ENCODE results near the gene FGGY. TPM values are rescaled to one million over a fixed set of nuclear protein-coding genes. Genes with fewer than 3 reads are reported as not detected.
"Not testable (repeated sequence)": the region's sequence is repeated elsewhere in the genome, so short reads cannot be mapped to it uniquely, and the experiment has no call there.

Gene FGGY
- total RNA-seq, 1 experiment from 2014 or later, result 14.6 TPM

GRCh38 chr1:59353453-59353852 lies 56.6 kb downstream of the FGGY start:
- Histone ChIP-seq H3T11ph (ENCODE audit: low read length) (no peak overlapping the region), H3K79me1 (ENCODE audit: insufficient read depth, low read depth, low read length, poor library complexity, severe bottlenecking) (no peaks in the 10 kb centered on the region), H4K8ac (replicated peaks; ENCODE audit: insufficient read length, low read depth, low read length) (no peak overlapping the region), H3K27ac (ENCODE audit: insufficient read length, low read depth, low read length) (no peak overlapping the region), H4K91ac (ENCODE audit: insufficient read length, low read depth, low read length) (no peak overlapping the region), H3K18ac (ENCODE audit: insufficient read length, low read depth, low read length) (no peak overlapping the region), H4K5ac (ENCODE audit: insufficient read length, low read depth, low read length) (no peak overlapping the region), H2BK15ac (ENCODE audit: low read depth, low read length) (no peak overlapping the region), H2AFZ (ENCODE audit: low read length) (no peak overlapping the region), H2BK120ac (ENCODE audit: low read depth, low read length, poor library complexity, severe bottlenecking) (no peak overlapping the region), H2AK5ac (ENCODE audit: insufficient read length, low read length) (no peak overlapping the region), H3K4ac (ENCODE audit: low read depth, low read length) (no peak overlapping the region), H3K4me2 (ENCODE audit: insufficient read depth, insufficient read length, low read length) (no peak overlapping the region), H4K20me1 (ENCODE audit: control insufficient read depth, insufficient read depth, insufficient read length) (no peaks in the 10 kb centered on the region), H3K27me3 (ENCODE audit: insufficient read depth, low read length) (no peaks in the 10 kb centered on the region), H3K9ac (ENCODE audit: extremely low read depth, insufficient read length, low read length) (no peak overlapping the region), H3K9me3 (ENCODE audit: control insufficient read depth, low read depth, low read length) (no peaks in the 10 kb centered on the region), H3K23ac (ENCODE audit: insufficient read length, low read depth, low read length) (no peak overlapping the region), H3K23me2 (ENCODE audit: insufficient read length, low read depth, low read length, poor library complexity, severe bottlenecking) (no peaks in the 10 kb centered on the region), H3K79me2 (ENCODE audit: insufficient read depth, low read length) (no peaks in the 10 kb centered on the region), H3K4me1 (ENCODE audit: insufficient read depth, low read length) (no peaks in the 10 kb centered on the region), H2BK12ac (ENCODE audit: insufficient read length, low read depth, low read length) (no peak overlapping the region), H3K14ac (ENCODE audit: insufficient read depth, low read length) (no peak overlapping the region), H2BK20ac (ENCODE audit: low read depth, low read length, poor library complexity, severe bottlenecking) (no peak overlapping the region), H2BK5ac (ENCODE audit: insufficient read length, low read length) (no peak overlapping the region), H3K56ac (ENCODE audit: insufficient read length, low read depth, low read length) (no peak overlapping the region)
- no peak for DNase-seq
- no peak for TF ChIP-seq CTCF (conservative IDR thresholded peaks at IDR 0.05)
- Mint-ChIP-seq H3K36me3 (ENCODE audit: insufficient read depth in 1 of 3, low read depth in 3 of 3) (no peaks in the 10 kb centered on the region), H3K9me3 (no peaks in the 10 kb centered on the region), H3K4me1 (peaks cover 5 to 6% of the 10 kb centered on the region in 2 experiments; a peak in 3 of 4 replicates), H3K27ac (no peak overlapping the region), H3K4me3 (no peak overlapping the region), H3K27me3 (ENCODE audit: low read depth) (no peaks in the 10 kb centered on the region)
- no CpG with 5 or more reads among the region's 3 CpGs for WGBS (ENCODE audit: extremely low coverage, insufficient read length, low lambda C conversion rate)

GRCh38 chr1:59354239-59354638 lies 57.3 kb downstream of the FGGY start:
- not testable (repeated sequence) for H3K4me1 ChIP-seq (ENCODE audit: insufficient read depth, low read length); H3K14ac ChIP-seq (ENCODE audit: insufficient read depth, low read length); H3K79me2 ChIP-seq (ENCODE audit: insufficient read depth, low read length); H4K8ac ChIP-seq (replicated peaks; ENCODE audit: insufficient read length, low read depth, low read length); H4K91ac ChIP-seq (ENCODE audit: insufficient read length, low read depth, low read length); H3K9me3 Mint-ChIP-seq; H3K4ac ChIP-seq (ENCODE audit: low read depth, low read length); H3K4me2 ChIP-seq (ENCODE audit: insufficient read depth, insufficient read length, low read length); DNase-seq; H3K9me3 ChIP-seq (ENCODE audit: control insufficient read depth, low read depth, low read length); H3K27ac ChIP-seq (ENCODE audit: insufficient read length, low read depth, low read length); H3K9ac ChIP-seq (ENCODE audit: extremely low read depth, insufficient read length, low read length); H2BK20ac ChIP-seq (ENCODE audit: low read depth, low read length, poor library complexity, severe bottlenecking); H3K23me2 ChIP-seq (ENCODE audit: insufficient read length, low read depth, low read length, poor library complexity, severe bottlenecking); H3K27me3 Mint-ChIP-seq (ENCODE audit: low read depth); H3K4me3 Mint-ChIP-seq; H2BK5ac ChIP-seq (ENCODE audit: insufficient read length, low read length); H3K56ac ChIP-seq (ENCODE audit: insufficient read length, low read depth, low read length); H3K23ac ChIP-seq (ENCODE audit: insufficient read length, low read depth, low read length); H3K79me1 ChIP-seq (ENCODE audit: insufficient read depth, low read depth, low read length, poor library complexity, severe bottlenecking); H2BK12ac ChIP-seq (ENCODE audit: insufficient read length, low read depth, low read length); H4K20me1 ChIP-seq (ENCODE audit: control insufficient read depth, insufficient read depth, insufficient read length); H3K4me1 Mint-ChIP-seq; H3K36me3 Mint-ChIP-seq (ENCODE audit: insufficient read depth in 1 of 3, low read depth in 3 of 3); H3K27me3 ChIP-seq (ENCODE audit: insufficient read depth, low read length); H4K5ac ChIP-seq (ENCODE audit: insufficient read length, low read depth, low read length); H2AK5ac ChIP-seq (ENCODE audit: insufficient read length, low read length); H2BK15ac ChIP-seq (ENCODE audit: low read depth, low read length); H3T11ph ChIP-seq (ENCODE audit: low read length); H3K18ac ChIP-seq (ENCODE audit: insufficient read length, low read depth, low read length); H2AFZ ChIP-seq (ENCODE audit: low read length); H2BK120ac ChIP-seq (ENCODE audit: low read depth, low read length, poor library complexity, severe bottlenecking)
- no CpG with 5 or more reads among the region's 4 CpGs for WGBS (ENCODE audit: extremely low coverage, insufficient read length, low lambda C conversion rate)
- peak overlapping the region in 1 of 3 experiments; percentile 3; a peak in 1 of 7 replicates for H3K27ac Mint-ChIP-seq
